HG02840 (cell line): ENCODE results near the gene DLG4.
"Not testable (repeated sequence)": the region's sequence is repeated elsewhere in the genome, so short reads cannot be mapped to it uniquely, and the experiment has no call there.

ENCODE experiments used
- ATAC-seq: cut with Tn5 transposase; IDR thresholded peaks from one replicate; pipeline ENCODE4 v1.9.1; 2021; ENCODE audit warnings: mild to moderate bottlenecking, moderate library complexity, moderate number of reproducible peaks; ENCODE audit not compliant: unreplicated experiment, low FRiP score

Gene DLG4

DNA sequence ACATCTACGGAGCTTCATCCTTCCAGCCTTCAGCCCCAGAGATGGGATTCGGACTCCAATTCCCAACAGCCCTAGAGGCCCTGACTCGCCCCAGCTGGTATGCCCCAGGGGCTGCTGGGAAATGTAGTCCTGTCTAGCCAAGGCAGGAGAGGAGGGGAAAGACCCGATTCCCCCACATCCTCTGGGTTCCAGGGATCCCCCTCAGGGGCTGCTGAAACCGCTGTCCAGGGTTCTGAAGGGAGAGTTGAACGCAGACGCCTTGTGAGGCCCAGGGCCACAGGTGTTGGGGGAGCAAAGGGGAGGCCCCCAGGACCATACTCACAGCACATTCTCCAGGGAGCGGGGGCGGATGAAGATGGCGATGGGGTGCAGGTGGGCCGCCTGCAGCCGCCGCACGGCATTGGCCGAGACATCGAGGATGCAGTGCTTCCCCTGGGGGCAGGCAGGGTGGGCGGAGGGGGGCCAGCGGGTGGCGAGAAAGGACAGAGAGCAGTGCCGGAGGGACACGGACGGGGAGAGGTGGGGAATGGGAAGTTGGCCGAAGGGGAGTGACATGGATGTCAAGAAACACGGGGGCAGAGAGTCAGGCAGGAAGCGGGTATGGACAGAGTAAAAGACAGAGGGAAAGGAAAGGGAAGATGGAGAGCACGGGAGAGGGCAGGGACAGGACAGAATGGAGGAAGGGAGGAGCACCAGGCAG lies 27.9 kb downstream of the DLG4 start:
- ATAC-seq, result no peak

DNA sequence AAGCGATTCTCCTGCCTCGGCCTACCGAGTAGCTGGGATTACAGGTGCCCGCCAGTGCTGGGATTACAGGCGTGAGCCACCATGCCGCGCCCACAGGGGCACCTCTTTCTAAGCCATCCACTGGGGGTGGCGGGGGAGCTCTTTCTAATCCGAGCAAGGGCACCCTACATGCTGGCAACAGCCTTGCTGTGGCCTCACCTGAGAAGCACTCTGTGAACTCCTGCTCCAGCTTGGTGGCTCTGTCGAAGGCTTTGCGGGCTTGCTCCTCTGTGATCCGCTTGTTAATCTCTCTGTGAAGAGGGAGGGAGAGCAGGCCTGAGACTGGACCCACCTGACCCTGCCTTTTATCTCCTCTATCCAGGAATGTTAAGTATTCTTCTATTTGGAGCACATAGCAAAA lies 28.6 kb downstream of the DLG4 start:
- ATAC-seq, result no peak

- ATAC-seq, result no peak
Observed at GRCh38 chr17:7190276-7190917, 29.2 kb downstream of the DLG4 start.

DNA sequence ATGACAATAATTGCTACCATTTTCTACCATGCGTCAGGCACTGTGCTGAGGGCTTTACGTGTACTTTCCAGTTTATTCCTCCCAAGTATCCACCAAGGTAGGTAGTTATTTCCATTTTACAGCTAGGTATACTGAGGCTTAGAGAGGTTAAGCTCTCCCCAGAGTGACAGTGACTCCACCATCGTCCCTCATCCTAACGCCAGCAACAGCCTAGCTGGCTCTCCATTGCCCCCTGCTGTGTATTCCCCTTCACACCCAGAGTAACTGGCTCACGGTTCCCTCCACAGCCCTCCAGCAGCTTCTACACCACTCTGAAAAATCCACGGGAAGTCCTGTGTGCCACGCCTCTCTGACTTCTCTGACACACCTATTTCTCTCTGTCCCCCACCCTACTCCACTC lies 33.4 kb downstream of the DLG4 start:
- ATAC-seq, result no peak

- no peak for ATAC-seq
Observed at GRCh38 chr17:7184647-7185046, 35.0 kb downstream of the DLG4 start.

- ATAC-seq, result no peak
Observed at GRCh38 chr17:7184091-7184488, 35.5 kb downstream of the DLG4 start.

DNA sequence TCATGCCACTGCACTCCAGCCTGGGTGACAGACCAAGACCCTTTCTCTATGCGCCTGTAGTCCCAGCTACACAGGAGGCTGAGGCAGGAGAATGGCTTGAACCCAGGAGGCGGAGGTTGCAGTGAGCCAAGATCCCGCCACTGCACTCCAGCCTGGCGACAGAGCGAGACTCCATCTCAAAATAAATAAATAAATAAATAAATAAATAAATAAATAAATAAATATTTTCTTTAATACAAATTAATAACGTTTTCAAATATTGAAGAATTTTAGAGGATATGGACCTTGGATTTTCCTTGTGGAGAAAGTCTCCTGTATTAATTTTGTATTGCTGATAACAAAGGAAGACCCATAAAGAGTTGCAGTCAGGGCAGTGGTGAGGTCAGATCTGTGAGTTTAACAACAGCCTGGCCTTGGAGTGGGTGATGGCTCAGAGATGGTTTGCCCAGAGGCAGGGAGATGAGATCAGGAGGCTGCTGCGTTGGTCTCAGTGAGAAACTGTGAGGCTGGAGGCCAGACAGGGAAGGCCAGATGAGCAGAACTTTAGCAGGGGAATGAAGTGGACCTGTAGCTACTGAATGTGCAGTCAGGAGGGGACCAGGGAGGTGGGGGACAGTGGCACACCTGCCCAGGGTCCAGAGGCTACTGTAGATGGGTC lies 36.1 kb downstream of the DLG4 start:
- ATAC-seq, result no peak

- ATAC-seq, result not testable (repeated sequence)
Observed at GRCh38 chr17:7182101-7182500, 37.5 kb downstream of the DLG4 start.

- no peak for ATAC-seq
Observed at GRCh38 chr17:7179317-7180254, 40.0 kb downstream of the DLG4 start, which contains the start of gene ASGR1. Gene ASGR1, minus strand, starts transcription at chr17:7179370. Its CDS starts 807 bp downstream, at chr17:7178563.

DNA sequence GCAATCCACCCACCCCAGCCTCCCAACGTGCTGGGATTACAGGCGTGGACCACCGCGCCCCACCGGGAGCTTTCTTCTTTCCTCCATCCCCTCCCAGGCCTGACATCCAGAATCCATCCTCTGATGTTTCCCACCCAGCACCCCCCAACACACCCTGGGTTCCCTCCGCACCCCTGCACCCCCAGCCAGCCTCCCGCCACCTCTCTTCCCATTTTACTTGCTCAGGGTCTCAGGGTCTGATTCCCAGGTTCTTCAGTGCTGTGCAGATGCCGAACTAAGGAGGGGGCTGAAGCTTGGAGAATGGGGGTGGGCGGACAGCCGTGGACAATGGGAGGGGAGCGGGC lies 40.7 kb downstream of the DLG4 start:
- no peak for ATAC-seq

- no peak for ATAC-seq
Observed at GRCh38 chr17:7177954-7178477, 41.6 kb downstream of the DLG4 start.

DNA sequence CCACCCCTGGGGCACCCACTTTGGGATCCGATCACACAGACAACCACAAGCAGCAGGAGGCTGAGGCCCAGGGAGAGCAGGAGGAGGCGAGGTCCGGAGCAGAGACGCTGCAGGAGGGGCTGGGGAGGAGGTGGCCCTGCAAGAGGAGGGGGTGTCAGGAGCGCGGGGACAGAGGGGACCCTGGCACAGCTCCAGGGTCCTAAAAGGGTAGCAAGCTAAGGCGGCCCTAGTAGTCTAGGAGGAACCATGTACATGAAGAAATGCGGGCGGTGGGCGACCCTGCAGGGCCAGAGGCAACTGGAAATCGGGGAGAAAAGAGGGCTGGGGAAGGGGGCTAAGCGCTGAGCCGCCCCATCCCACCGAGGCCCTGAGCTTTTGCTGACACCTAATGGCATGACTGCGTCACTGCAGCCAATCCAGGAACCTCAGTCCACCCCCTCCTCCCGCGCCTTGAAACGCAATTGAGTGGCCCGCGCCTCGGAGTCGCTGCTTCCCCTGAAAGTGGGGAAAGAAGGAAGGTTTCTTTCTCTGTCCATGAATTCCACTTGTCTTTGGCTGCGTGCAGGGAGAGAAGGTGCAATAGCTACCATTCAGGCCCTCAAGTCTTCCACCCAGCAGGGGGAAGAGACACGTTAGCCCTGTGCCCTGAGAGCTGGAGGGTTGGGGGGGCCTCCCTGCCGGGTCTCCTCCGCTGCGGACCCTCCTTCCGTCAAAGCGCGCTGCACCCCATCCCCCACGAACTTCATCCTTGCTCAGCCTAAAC lies 42.3 kb downstream of the DLG4 start:
- no peak for ATAC-seq

GRCh38 chr17:7176841-7177190 lies 42.8 kb downstream of the DLG4 start:
- no peak for ATAC-seq

DNA sequence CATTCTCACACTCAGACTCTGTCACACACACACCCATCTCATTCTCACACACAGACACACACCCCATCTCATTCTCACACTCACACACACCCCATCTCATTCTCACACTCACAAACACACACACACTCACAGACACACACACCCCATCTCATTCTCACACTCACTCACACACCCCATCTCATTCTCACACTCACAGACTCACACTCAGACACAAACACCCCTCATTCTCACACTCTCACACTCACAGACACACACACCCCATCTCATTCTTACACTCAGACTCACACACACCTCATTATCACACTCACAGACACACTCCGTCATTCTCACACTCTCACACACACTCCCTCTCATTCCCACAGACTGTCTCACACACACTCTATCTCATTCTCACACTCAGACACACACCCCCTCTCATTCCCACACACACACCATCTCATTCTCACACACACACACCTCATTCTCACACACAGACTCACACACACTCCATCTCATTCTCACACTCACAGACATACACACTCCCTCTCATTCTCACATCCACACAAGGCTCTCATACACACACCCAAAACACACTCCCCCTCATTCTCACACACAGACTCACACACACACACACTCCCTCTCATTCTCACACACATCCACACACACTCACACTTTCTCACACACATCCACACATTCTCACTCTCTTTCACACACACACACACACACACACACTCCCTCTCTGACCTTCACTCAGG lies 43.4 kb downstream of the DLG4 start:
- ATAC-seq, result no peak

DNA sequence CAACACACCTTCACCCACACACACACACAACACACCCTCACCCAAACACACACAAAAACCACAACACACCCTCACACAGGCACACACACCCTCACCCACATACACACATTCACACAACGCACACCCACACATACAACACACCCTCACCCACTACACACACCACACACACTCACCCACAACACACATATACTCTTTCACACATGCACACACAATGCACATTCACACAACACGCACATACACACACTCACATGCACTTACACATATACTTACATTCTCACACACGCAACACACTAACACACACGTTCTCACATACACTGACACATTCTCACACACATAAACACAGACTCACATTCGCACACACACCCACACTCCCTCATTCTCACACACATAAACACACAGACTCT lies 44.3 kb downstream of the DLG4 start:
- no peak for ATAC-seq

GRCh38 chr17:7174603-7175326 lies 44.9 kb downstream of the DLG4 start:
- ATAC-seq, result no peak

- ATAC-seq, result no peak
Observed at GRCh38 chr17:7173687-7174602, 45.7 kb downstream of the DLG4 start.
